ENCODE data around the gene TEDC1. TPM values are rescaled to one million over a fixed set of nuclear protein-coding genes. Genes with fewer than 3 reads are reported as not detected.
"Not testable (repeated sequence)": the region's sequence is repeated elsewhere in the genome, so short reads cannot be mapped to it uniquely, and the experiment has no call there.

TEDC1 gene
- total RNA-seq, 1 experiment from 2014 or later = 17.6 TPM

DNA sequence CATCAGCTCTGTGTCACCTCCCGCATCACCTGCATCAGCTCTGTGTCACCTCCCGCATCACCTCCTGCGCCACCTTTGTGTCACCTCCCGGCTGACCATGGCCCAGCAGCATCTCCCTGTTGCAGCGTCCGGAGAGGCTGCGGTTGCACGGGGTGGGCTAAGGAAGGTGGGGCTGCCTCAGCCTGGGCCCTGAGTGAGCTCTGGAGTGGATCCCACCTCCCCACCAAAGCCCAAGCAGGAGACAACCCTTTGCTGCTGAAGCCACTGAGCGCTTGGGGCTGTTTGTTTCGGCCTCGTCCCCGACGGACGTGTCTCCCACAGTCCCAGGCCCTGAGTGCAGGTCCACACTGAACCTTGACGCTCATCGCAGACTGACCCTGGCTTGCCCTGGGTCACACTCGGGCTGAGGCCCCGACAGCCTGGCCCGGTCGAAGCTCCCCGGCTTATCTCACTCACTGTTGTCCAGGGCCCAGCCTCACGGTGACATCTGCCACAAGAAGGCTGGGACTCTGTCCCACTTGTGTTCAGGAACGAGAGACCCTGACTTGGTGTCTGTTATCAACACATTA, 47.5 kb downstream of the TEDC1 start:
- no peak overlapping the region for H3K4me3 Mint-ChIP-seq (ENCODE audit: unreplicated experiment)
- POLR2A ChIA-PET = no interaction called here

GRCh38 chr14:105540811-105541210, 49.8 kb downstream of the TEDC1 start:
- Mint-ChIP-seq H3K27ac (ENCODE audit: low read depth, unreplicated experiment) (no peak overlapping the region), H3K27me3 (ENCODE audit: insufficient read depth, unreplicated experiment) (peaks cover 62% of the 10 kb centered on the region), H3K4me3 (ENCODE audit: unreplicated experiment) (no peak overlapping the region), H3K4me1 (ENCODE audit: insufficient read depth, unreplicated experiment) (no peaks in the 10 kb centered on the region), H3K36me3 (ENCODE audit: insufficient read depth, unreplicated experiment) (no peaks in the 10 kb centered on the region), H3K9me3 (ENCODE audit: unreplicated experiment) (peaks cover 32% of the 10 kb centered on the region)
- POLR2A ChIA-PET = no interaction called here
- intact Hi-C loops (cut with micrococcal nuclease) = no loop called here
- CTCF ChIA-PET = interaction anchor here (0.9 kb wide), 1 partner anchor 11 kb away, joined by 4 read pairs; no protein-coding TSS in a partner anchor
- TF ChIP-seq, protein P1, sequence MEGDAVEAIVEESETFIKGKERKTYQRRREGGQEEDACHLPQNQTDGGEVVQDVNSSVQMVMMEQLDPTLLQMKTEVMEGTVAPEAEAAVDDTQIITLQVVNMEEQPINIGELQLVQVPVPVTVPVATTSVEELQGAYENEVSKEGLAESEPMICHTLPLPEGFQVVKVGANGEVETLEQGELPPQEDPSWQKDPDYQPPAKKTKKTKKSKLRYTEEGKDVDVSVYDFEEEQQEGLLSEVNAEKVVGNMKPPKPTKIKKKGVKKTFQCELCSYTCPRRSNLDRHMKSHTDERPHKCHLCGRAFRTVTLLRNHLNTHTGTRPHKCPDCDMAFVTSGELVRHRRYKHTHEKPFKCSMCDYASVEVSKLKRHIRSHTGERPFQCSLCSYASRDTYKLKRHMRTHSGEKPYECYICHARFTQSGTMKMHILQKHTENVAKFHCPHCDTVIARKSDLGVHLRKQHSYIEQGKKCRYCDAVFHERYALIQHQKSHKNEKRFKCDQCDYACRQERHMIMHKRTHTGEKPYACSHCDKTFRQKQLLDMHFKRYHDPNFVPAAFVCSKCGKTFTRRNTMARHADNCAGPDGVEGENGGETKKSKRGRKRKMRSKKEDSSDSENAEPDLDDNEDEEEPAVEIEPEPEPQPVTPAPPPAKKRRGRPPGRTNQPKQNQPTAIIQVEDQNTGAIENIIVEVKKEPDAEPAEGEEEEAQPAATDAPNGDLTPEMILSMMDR (IDR thresholded peaks at IDR 0.05; ENCODE audit: unreplicated experiment) = no peak
- DNase-seq (ENCODE audit: unreplicated experiment) = no peak
- BruUV-seq (replicated peaks) = no TSS peak

More for the DNA sequence above, 47.5 kb downstream of the TEDC1 start:
- CTCF ChIA-PET = interaction anchor here (0.6 to 2.6 kb wide), 12 partner anchors 9 to 1178 kb away, joined by 3 to 21 read pairs (median 4); no protein-coding TSS in a partner anchor
- Mint-ChIP-seq H3K36me3 (ENCODE audit: insufficient read depth, unreplicated experiment) (no peaks in the 10 kb centered on the region), H3K27ac (ENCODE audit: low read depth, unreplicated experiment) (no peak overlapping the region), H3K27me3 (ENCODE audit: insufficient read depth, unreplicated experiment) (peaks cover 61% of the 10 kb centered on the region), H3K9me3 (ENCODE audit: unreplicated experiment) (peaks cover 22% of the 10 kb centered on the region), H3K4me1 (ENCODE audit: insufficient read depth, unreplicated experiment) (no peaks in the 10 kb centered on the region)
- TF ChIP-seq, protein P1 (IDR thresholded peaks at IDR 0.05; ENCODE audit: unreplicated experiment) = no peak
- BruUV-seq (replicated peaks) = no TSS peak
- intact Hi-C loops (cut with micrococcal nuclease) = no loop called here
- DNase-seq (ENCODE audit: unreplicated experiment) = no peak

DNA sequence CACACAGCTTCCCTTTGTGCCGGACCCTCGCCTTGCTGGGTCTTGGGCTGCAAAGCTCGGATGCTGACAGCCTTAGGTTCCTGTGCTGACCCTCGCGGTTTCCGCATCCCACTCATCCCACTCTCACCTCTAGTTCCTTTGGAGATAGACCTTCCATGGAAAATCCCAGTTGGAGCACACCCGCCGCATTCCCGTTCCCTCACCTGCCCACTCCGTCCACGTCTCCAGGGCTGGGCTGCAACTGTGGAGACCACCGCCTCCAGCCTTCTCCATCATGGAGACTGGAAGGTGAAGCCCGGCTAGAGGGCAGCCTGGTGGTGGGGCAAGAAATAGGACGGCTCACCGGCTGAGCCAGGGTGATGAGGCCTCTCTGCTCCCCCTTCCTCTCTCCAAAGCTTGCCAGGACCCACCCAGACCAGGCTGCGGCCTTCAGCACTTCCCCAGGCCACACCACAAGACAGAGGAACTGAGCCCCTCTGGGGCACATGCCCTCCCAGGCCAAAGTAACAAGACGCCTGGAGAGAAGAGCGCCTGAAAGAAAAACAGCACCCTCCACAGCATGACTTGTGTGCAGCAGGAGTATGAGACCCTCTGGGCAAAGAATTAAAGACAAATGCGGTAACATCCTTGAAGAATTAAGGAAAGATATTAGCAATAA, 50.3 kb downstream of the TEDC1 start:
- CTCF ChIA-PET = interaction anchor here (0.9 kb wide), 1 partner anchor 29 kb away, joined by 3 read pairs; no protein-coding TSS in a partner anchor
- Mint-ChIP-seq H3K27ac (ENCODE audit: low read depth, unreplicated experiment) (no peak overlapping the region), H3K36me3 (ENCODE audit: insufficient read depth, unreplicated experiment) (no peaks in the 10 kb centered on the region), H3K27me3 (ENCODE audit: insufficient read depth, unreplicated experiment) (peaks cover 58% of the 10 kb centered on the region), H3K4me3 (ENCODE audit: unreplicated experiment) (no peak overlapping the region), H3K9me3 (ENCODE audit: unreplicated experiment) (peaks cover 32% of the 10 kb centered on the region), H3K4me1 (ENCODE audit: insufficient read depth, unreplicated experiment) (no peaks in the 10 kb centered on the region)
- no TSS peak for BruUV-seq (replicated peaks)
- POLR2A ChIA-PET = no interaction called here
- no peak for DNase-seq (ENCODE audit: unreplicated experiment)
- intact Hi-C loops (cut with micrococcal nuclease) = no loop called here
- TF ChIP-seq, protein P1 (IDR thresholded peaks at IDR 0.05; ENCODE audit: unreplicated experiment) = no peak

GRCh38 chr14:105545676-105546075, 54.6 kb downstream of the TEDC1 start:
- intact Hi-C loops (cut with micrococcal nuclease); H3K4me1 Mint-ChIP-seq (ENCODE audit: insufficient read depth, unreplicated experiment); H3K27ac Mint-ChIP-seq (ENCODE audit: low read depth, unreplicated experiment); POLR2A ChIA-PET; H3K36me3 Mint-ChIP-seq (ENCODE audit: insufficient read depth, unreplicated experiment); DNase-seq (ENCODE audit: unreplicated experiment); H3K4me3 Mint-ChIP-seq (ENCODE audit: unreplicated experiment); BruUV-seq (replicated peaks): not testable (repeated sequence)
- CTCF ChIA-PET = interaction anchor here (1.1 to 1.8 kb wide), 2 partner anchors 10 to 17 kb away, joined by 3 to 7 read pairs; no protein-coding TSS in a partner anchor
- peaks cover 43% of the 10 kb centered on the region for H3K27me3 Mint-ChIP-seq (ENCODE audit: insufficient read depth, unreplicated experiment)
- peaks cover 32% of the 10 kb centered on the region for H3K9me3 Mint-ChIP-seq (ENCODE audit: unreplicated experiment)

- H3K36me3 Mint-ChIP-seq (ENCODE audit: insufficient read depth, unreplicated experiment); H3K4me1 Mint-ChIP-seq (ENCODE audit: insufficient read depth, unreplicated experiment); H3K4me3 Mint-ChIP-seq (ENCODE audit: unreplicated experiment); BruUV-seq (replicated peaks); intact Hi-C loops (cut with micrococcal nuclease); DNase-seq (ENCODE audit: unreplicated experiment); CTCF ChIA-PET; POLR2A ChIA-PET; H3K27ac Mint-ChIP-seq (ENCODE audit: low read depth, unreplicated experiment): not testable (repeated sequence)
- H3K27me3 Mint-ChIP-seq (ENCODE audit: insufficient read depth, unreplicated experiment) = peaks cover 39% of the 10 kb centered on the region
- peaks cover 32% of the 10 kb centered on the region for H3K9me3 Mint-ChIP-seq (ENCODE audit: unreplicated experiment)
These were observed 55.4 kb downstream of the TEDC1 start for GRCh38 chr14:105546410-105546809.

- Mint-ChIP-seq H3K27me3 (ENCODE audit: insufficient read depth, unreplicated experiment) (peaks cover 39% of the 10 kb centered on the region), H3K9me3 (ENCODE audit: unreplicated experiment) (peaks cover 25% of the 10 kb centered on the region)
- H3K36me3 Mint-ChIP-seq (ENCODE audit: insufficient read depth, unreplicated experiment); CTCF ChIA-PET; POLR2A ChIA-PET; H3K4me3 Mint-ChIP-seq (ENCODE audit: unreplicated experiment); BruUV-seq (replicated peaks); DNase-seq (ENCODE audit: unreplicated experiment); H3K27ac Mint-ChIP-seq (ENCODE audit: low read depth, unreplicated experiment); H3K4me1 Mint-ChIP-seq (ENCODE audit: insufficient read depth, unreplicated experiment); intact Hi-C loops (cut with micrococcal nuclease): not testable (repeated sequence)
These were observed 56.0 kb downstream of the TEDC1 start for GRCh38 chr14:105547072-105547471.
